IMR-90 (cell line): Measurements from ENCODE around the gene RPL15. TPM values are rescaled to one million over a fixed set of nuclear protein-coding genes. Genes with fewer than 3 reads are reported as not detected.

Experiments
- ATAC-seq: fragments of 200-7000 bp; cut with Tn5 transposase; 2 replicates; pipeline ENCODE4 v1.9.1; 2020; ENCODE audit warnings: low read depth, mild to moderate bottlenecking, moderate library complexity
- BruUV-seq: library from RNA; stranded (reverse); fragments of 400-500 nt; replicated peaks from 2 replicates; lab custom pipeline; 2021; lab: Mats Ljungman, UMichigan
- CTCF ChIA-PET: fragments of 300-600 bp; formaldehyde crosslinking; extraction: SDS; loops from one replicate; lab custom pipeline; 2021; ENCODE audit warnings: antibody characterized with exemption; lab: Yijun Ruan, JAX
- POLR2A ChIA-PET: fragments of 300-600 bp; sonication (Branson Sonifier 250); formaldehyde crosslinking; loops from one replicate; lab custom pipeline; 2022; ENCODE audit warnings: antibody characterized with exemption; ENCODE audit not compliant: unreplicated experiment; lab: Charles Lee
- DNase-seq: peaks from one replicate; pipeline ENCODE4 v3.0.0; 2013
- H2AFZ ChIP-seq: replicated peaks from 2 replicates; pipeline ENCODE3; 2013; ENCODE audit warnings: low read length, mild to moderate bottlenecking; ENCODE audit not compliant: poor library complexity
- H2AK5ac ChIP-seq: 2 replicates; pipeline ENCODE4 v1.6.1; 2013; ENCODE audit warnings: low read depth, low read length, inconsistent platforms
- H2AK9ac ChIP-seq: replicated peaks from 2 replicates; pipeline ENCODE3; 2013; ENCODE audit warnings: mild to moderate bottlenecking, low read depth, low read length, moderate library complexity; ENCODE audit not compliant: poor library complexity
- H2BK120ac ChIP-seq: 2 replicates; pipeline ENCODE4 v1.6.1; 2013; ENCODE audit warnings: low read depth, low read length, inconsistent platforms
- H2BK15ac ChIP-seq: 3 replicates; pipeline ENCODE4 v1.6.1; 2013; ENCODE audit warnings: low read depth, low read length, inconsistent platforms
- H2BK20ac ChIP-seq: 2 replicates; pipeline ENCODE4 v1.6.1; 2013; ENCODE audit warnings: low read depth, mild to moderate bottlenecking, inconsistent platforms, low read length, moderate library complexity
- H2BK5ac ChIP-seq: 2 replicates; pipeline ENCODE4 v1.6.1; 2013; ENCODE audit warnings: mild to moderate bottlenecking, low read depth, low read length, inconsistent platforms; ENCODE audit not compliant: poor library complexity, severe bottlenecking
- H3K14ac ChIP-seq: replicated peaks from 2 replicates; pipeline ENCODE4 v1.6.1; 2013; ENCODE audit warnings: low read depth, low read length, inconsistent platforms
- H3K18ac ChIP-seq: 2 replicates; pipeline ENCODE4 v1.6.1; 2013; ENCODE audit warnings: low read depth, low read length, control low read depth
- H3K23ac ChIP-seq: 2 replicates; pipeline ENCODE4 v1.6.1; 2013; ENCODE audit warnings: low read depth, low read length, inconsistent platforms
- H3K27ac ChIP-seq: 2 replicates; pipeline ENCODE4 v1.5.1; 2013; ENCODE audit warnings: mild to moderate bottlenecking, control low read depth, low read length; ENCODE audit not compliant: insufficient read depth
- H3K27me3 ChIP-seq: 2 replicates; pipeline ENCODE4 v1.6.1; 2013; ENCODE audit warnings: low read length; ENCODE audit not compliant: control insufficient read depth, insufficient read depth
- H3K36me3 ChIP-seq: 2 replicates; pipeline ENCODE4 v1.6.1; 2013; ENCODE audit warnings: low read length, mixed read lengths; ENCODE audit not compliant: control insufficient read depth, insufficient read depth
- H3K4ac ChIP-seq: 2 replicates; pipeline ENCODE4 v1.6.1; 2013; ENCODE audit warnings: low read depth, low read length, inconsistent platforms
- H3K4me1 ChIP-seq: 2 replicates; pipeline ENCODE4 v1.6.1; 2013; ENCODE audit warnings: low read length, mixed read lengths; ENCODE audit not compliant: control insufficient read depth, insufficient read depth
- H3K4me2 ChIP-seq: 2 replicates; pipeline ENCODE4 v1.6.1; 2013; ENCODE audit warnings: low read depth, mild to moderate bottlenecking, control low read depth, low read length, moderate library complexity
- H3K4me3 ChIP-seq: 2 replicates; pipeline ENCODE4 v1.5.1; 2013; ENCODE audit warnings: low read depth, mild to moderate bottlenecking, control low read depth, low read length, moderate library complexity; ENCODE audit not compliant: insufficient read depth
- H3K56ac ChIP-seq: 2 replicates; pipeline ENCODE4 v1.6.1; 2013; ENCODE audit warnings: low read length, inconsistent platforms; ENCODE audit not compliant: insufficient read depth; ENCODE audit errors: extremely low read depth
- H3K79me1 ChIP-seq, 2 experiments: 2 replicates each; pipeline ENCODE4 v1.6.1; 2013; ENCODE audit warnings: low read length in 2 of 2, inconsistent platforms in 1 of 2, low read depth in 1 of 2
- H3K9ac ChIP-seq: 2 replicates; pipeline ENCODE4 v1.6.1; 2013; ENCODE audit warnings: low read depth, low read length, control low read depth
- H3K9me1 ChIP-seq: 2 replicates; pipeline ENCODE4 v1.6.1; 2013; ENCODE audit warnings: low read length, inconsistent platforms; ENCODE audit not compliant: insufficient read depth
- H3K9me3 ChIP-seq: 2 replicates; pipeline ENCODE4 v1.6.1; 2013; ENCODE audit warnings: low read length; ENCODE audit not compliant: control insufficient read depth, insufficient read depth
- H4K20me1 ChIP-seq: 2 replicates; pipeline ENCODE4 v1.6.1; 2013; ENCODE audit warnings: low read length, inconsistent platforms; ENCODE audit not compliant: insufficient read depth
- H4K5ac ChIP-seq: 2 replicates; pipeline ENCODE4 v1.6.1; 2013; ENCODE audit warnings: mild to moderate bottlenecking, low read depth, low read length, control low read depth
- H4K8ac ChIP-seq, 2 experiments: 2 replicates each; pipeline ENCODE4 v1.6.1; 2013; ENCODE audit warnings: low read depth in 2 of 2, low read length in 2 of 2, control low read depth in 1 of 2, inconsistent platforms in 1 of 2
- H4K91ac ChIP-seq: 2 replicates; pipeline ENCODE4 v1.6.1; 2013; ENCODE audit warnings: low read depth, low read length, inconsistent platforms; ENCODE audit not compliant: insufficient read depth
- BHLHE40 ChIP-seq: fragments of 150-350 bp; IDR thresholded peaks from 2 replicates; pipeline ENCODE4 v1.6.1; 2016; ENCODE audit warnings: mild to moderate bottlenecking, low read depth, low read length
- CEBPB ChIP-seq: IDR thresholded peaks from 2 replicates; pipeline ENCODE4 v1.6.1; 2012; ENCODE audit warnings: low read depth, low read length, improper control_type of control experiment
- CHD1 ChIP-seq: IDR thresholded peaks from 2 replicates; pipeline ENCODE4 v1.6.1; 2012; ENCODE audit warnings: low read depth, low read length, improper control_type of control experiment
- FOS ChIP-seq: fragments of 150-350 bp; IDR thresholded peaks from 2 replicates; pipeline ENCODE4 v1.6.1; 2016; ENCODE audit warnings: low read depth, low read length
- MAFK ChIP-seq: IDR thresholded peaks from 2 replicates; pipeline ENCODE4 v1.6.1; 2012; ENCODE audit warnings: low read depth, low read length, improper control_type of control experiment
- MAZ ChIP-seq: IDR thresholded peaks from 2 replicates; pipeline ENCODE4 v1.6.1; 2012; ENCODE audit warnings: low read depth, mild to moderate bottlenecking, low read length, improper control_type of control experiment, moderate library complexity, borderline replicate concordance
- MXI1 ChIP-seq: IDR thresholded peaks from 2 replicates; pipeline ENCODE4 v1.6.1; 2012; ENCODE audit warnings: low read depth, mild to moderate bottlenecking, low read length, moderate library complexity, borderline replicate concordance
- NFE2L2 ChIP-seq: fragments of 150-350 bp; IDR thresholded peaks from 2 replicates; pipeline ENCODE4 v1.6.1; 2016; ENCODE audit warnings: low read depth, mild to moderate bottlenecking, low read length
- POLR2A ChIP-seq: IDR thresholded peaks from 2 replicates; pipeline ENCODE4 v1.6.1; 2012; ENCODE audit warnings: mild to moderate bottlenecking, low read depth, low read length
- RAD21 ChIP-seq: IDR thresholded peaks from 2 replicates; pipeline ENCODE4 v1.6.1; 2012; ENCODE audit warnings: low read length, improper control_type of control experiment
- RCOR1 ChIP-seq: IDR thresholded peaks from 2 replicates; pipeline ENCODE4 v1.6.1; 2012; ENCODE audit warnings: mild to moderate bottlenecking, low read length, improper control_type of control experiment; ENCODE audit not compliant: insufficient replicate concordance
- RFX5 ChIP-seq: IDR thresholded peaks from 2 replicates; pipeline ENCODE4 v1.8.0; 2012; ENCODE audit warnings: low read depth, mild to moderate bottlenecking, low read length, moderate library complexity
- SMC3 ChIP-seq: fragments of 150-350 bp; IDR thresholded peaks from 2 replicates; pipeline ENCODE4 v1.6.1; 2016; ENCODE audit warnings: low read depth, mild to moderate bottlenecking, antibody characterized with exemption, low read length, moderate library complexity
- dilution Hi-C: fragments of 300-500 bp; cut with HindIII; formaldehyde crosslinking; loops from one replicate; pipeline ENCODE4 v1.14.3; 2018; ENCODE audit warnings: low sequenced_read_pairs; ENCODE audit not compliant: unreplicated experiment
- in situ Hi-C: fragments of 300-500 bp; cut with MboI; formaldehyde crosslinking; loops from 3 replicates; pipeline ENCODE4 v1.14.3; 2019; ENCODE audit warnings: low sequenced_read_pairs, inconsistent platforms, mixed read lengths
- intact Hi-C: fragments of 100-400 bp; cut with micrococcal nuclease; formaldehyde crosslinking; loops from 2 replicates; pipeline ENCODE4 v1.10.0; 2022
- polyA plus RNA-seq, 3 experiments: library from polyadenylated mRNA; depleted of rRNA; stranded (reverse); fragments of >200 nt; gene quantifications; 2 replicates each; pipeline ENCODE4 v1.2.3, GENCODE V29; 2012; ENCODE audit warnings: low replicate concordance in 1 of 3
- total RNA-seq: library from RNA; depleted of rRNA; stranded (reverse); fragments of >200 nt; gene quantifications from 2 replicates; pipeline ENCODE4 v1.2.3, GENCODE V29; 2012
- TF ChIP-seq, protein P1 (sequence below): conservative IDR thresholded peaks from 2 replicates; pipeline ENCODE4 v1.5.1; 2012; ENCODE audit warnings: mild to moderate bottlenecking, low read depth, low read length, improper control_type of control experiment
- TF ChIP-seq, protein P2 (sequence below): fragments of 150-350 bp; IDR thresholded peaks from 2 replicates; pipeline ENCODE4 v1.6.1; 2017; ENCODE audit warnings: mild to moderate bottlenecking, antibody characterized with exemption, low read length, low read depth
- TF ChIP-seq, protein P3 (sequence below): fragments of 150-350 bp; IDR thresholded peaks from 2 replicates; pipeline ENCODE4 v1.6.1; 2016; ENCODE audit warnings: low read depth, mild to moderate bottlenecking, low read length, moderate library complexity, borderline replicate concordance

Gene RPL15
- total and polyA plus RNA-seq, 2 of the 4 experiments (the other 2 are of a cell fraction): 1,419 to 4,701 TPM

DNA sequence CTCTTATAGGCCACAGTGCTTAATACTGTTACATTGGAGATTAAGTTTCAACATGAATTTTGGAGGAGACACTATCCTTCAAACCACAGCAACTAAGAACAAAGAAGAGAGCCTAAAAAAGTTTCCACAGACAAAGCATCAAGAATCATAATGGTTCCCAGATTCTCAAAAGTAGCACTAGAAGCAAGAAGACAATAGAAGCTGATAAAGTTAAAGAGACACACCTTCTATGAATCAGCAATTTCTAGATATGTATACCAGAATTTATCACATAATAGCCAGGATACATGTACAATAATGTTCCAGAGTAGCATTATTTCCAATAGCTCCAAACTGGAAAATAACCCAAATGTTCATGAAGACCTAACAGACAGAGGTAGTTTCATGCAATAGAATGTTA, 12.4 kb upstream of the RPL15 start:
- Histone ChIP-seq H2BK120ac (no peak overlapping the region), H3K4me2 (no peak overlapping the region), H2BK20ac (no peak overlapping the region), H2BK15ac (no peak overlapping the region), H3K9me1 (0 out of 2 replicates have a peak, but pooled peaks cover 2% of the 10 kb centered on the region), H3K4ac (no peak overlapping the region), H3K14ac (no peak overlapping the region), H3K4me3 (no peak overlapping the region), H3K56ac (no peak overlapping the region), H3K9ac (no peak overlapping the region), H4K5ac (no peak overlapping the region), H3K9me3 (no peaks in the 10 kb centered on the region), H2AK5ac (no peak overlapping the region), H2AK9ac (no peak overlapping the region), H4K8ac (no peak overlapping the region), H3K4me1 (peaks cover 2% of the 10 kb centered on the region; the same call in 1 of the 2 replicates), H3K36me3 (peaks cover 5% of the 10 kb centered on the region; the same call in 1 of the 2 replicates), H4K20me1 (peaks cover 4% of the 10 kb centered on the region; the same call in 1 of the 2 replicates), H3K27me3 (no peaks in the 10 kb centered on the region), H4K91ac (no peak overlapping the region), H2AFZ (no peak overlapping the region), H3K27ac (no peak overlapping the region), H3K23ac (no peak overlapping the region), H3K79me1 (peaks cover 0 to 3% of the 10 kb centered on the region in 2 experiments; a peak in 1 of 4 replicates), H3K18ac (no peak overlapping the region), H2BK5ac (no peak overlapping the region)
- DNase-seq: no peak
- TF ChIP-seq RCOR1 (no peak), RAD21 (no peak), POLR2A (no peak), NFE2L2 (no peak), FOS (no peak), MAZ (no peak), MXI1 (no peak), SMC3 (no peak), CHD1 (no peak), BHLHE40 (no peak), MAFK (no peak), RFX5 (no peak), CEBPB (no peak)
- TF ChIP-seq, protein P1, sequence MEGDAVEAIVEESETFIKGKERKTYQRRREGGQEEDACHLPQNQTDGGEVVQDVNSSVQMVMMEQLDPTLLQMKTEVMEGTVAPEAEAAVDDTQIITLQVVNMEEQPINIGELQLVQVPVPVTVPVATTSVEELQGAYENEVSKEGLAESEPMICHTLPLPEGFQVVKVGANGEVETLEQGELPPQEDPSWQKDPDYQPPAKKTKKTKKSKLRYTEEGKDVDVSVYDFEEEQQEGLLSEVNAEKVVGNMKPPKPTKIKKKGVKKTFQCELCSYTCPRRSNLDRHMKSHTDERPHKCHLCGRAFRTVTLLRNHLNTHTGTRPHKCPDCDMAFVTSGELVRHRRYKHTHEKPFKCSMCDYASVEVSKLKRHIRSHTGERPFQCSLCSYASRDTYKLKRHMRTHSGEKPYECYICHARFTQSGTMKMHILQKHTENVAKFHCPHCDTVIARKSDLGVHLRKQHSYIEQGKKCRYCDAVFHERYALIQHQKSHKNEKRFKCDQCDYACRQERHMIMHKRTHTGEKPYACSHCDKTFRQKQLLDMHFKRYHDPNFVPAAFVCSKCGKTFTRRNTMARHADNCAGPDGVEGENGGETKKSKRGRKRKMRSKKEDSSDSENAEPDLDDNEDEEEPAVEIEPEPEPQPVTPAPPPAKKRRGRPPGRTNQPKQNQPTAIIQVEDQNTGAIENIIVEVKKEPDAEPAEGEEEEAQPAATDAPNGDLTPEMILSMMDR: no peak
- TF ChIP-seq, protein P2, sequence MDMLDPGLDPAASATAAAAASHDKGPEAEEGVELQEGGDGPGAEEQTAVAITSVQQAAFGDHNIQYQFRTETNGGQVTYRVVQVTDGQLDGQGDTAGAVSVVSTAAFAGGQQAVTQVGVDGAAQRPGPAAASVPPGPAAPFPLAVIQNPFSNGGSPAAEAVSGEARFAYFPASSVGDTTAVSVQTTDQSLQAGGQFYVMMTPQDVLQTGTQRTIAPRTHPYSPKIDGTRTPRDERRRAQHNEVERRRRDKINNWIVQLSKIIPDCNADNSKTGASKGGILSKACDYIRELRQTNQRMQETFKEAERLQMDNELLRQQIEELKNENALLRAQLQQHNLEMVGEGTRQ: no peak
- TF ChIP-seq, protein P3, sequence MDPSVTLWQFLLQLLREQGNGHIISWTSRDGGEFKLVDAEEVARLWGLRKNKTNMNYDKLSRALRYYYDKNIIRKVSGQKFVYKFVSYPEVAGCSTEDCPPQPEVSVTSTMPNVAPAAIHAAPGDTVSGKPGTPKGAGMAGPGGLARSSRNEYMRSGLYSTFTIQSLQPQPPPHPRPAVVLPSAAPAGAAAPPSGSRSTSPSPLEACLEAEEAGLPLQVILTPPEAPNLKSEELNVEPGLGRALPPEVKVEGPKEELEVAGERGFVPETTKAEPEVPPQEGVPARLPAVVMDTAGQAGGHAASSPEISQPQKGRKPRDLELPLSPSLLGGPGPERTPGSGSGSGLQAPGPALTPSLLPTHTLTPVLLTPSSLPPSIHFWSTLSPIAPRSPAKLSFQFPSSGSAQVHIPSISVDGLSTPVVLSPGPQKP: no peak
- POLR2A ChIA-PET: no interaction called here
- CTCF ChIA-PET: no interaction called here
- intact Hi-C loops (no loop called here), in situ Hi-C loops (no loop called here), dilution Hi-C loops (no loop called here)
- ATAC-seq: no peak
- no TSS peak for BruUV-seq
